ENCODE data around the gene PRSS12. TPM values are rescaled to one million over a fixed set of nuclear protein-coding genes. Genes with fewer than 3 reads are reported as not detected.

Gene PRSS12
- polyA plus RNA-seq, 6 donors from 2014 or later, result 0.05 to 0.16 (median 0.08) TPM; not detected in 2

GRCh38 chr4:118235566-118236120 lies 117.2 kb downstream of the PRSS12 start:
- no peaks in the 10 kb centered on the region for H3K36me3 Mint-ChIP-seq
- H3K27me3 Mint-ChIP-seq, result peaks cover 9 to 12% (median 10%) of the 10 kb centered on the region in 3 donors
- no peak overlapping the region for H3K4me3 Mint-ChIP-seq
- no peak for ATAC-seq (ENCODE audit: low read depth in 2 of 2)
- no peaks in the 10 kb centered on the region for H3K4me1 Mint-ChIP-seq
- no peak overlapping the region for H3K27ac Mint-ChIP-seq
- DNase-seq, result no peak
- H3K9me3 Mint-ChIP-seq, result no peaks in the 10 kb centered on the region
